SK-N-SH treated with all-trans-retinoic acid at 6 μM for 48 hours (cell line): Measurements from ENCODE around the gene FAM90A26.
"Not testable (repeated sequence)": the region's sequence is repeated elsewhere in the genome, so short reads cannot be mapped to it uniquely, and the experiment has no call there.

Source experiments
- ATAC-seq: fragments of 200-7000 bp; cut with Tn5 transposase; 3 replicates; pipeline ENCODE4 v1.9.1; 2020; ENCODE audit warnings: mild to moderate bottlenecking, moderate library complexity
- RARB ChIP-seq: fragments of 250-450 bp; sonication (Bioruptor Pico); IDR thresholded peaks from 2 replicates; pipeline ENCODE4 v1.8.0; 2021; ENCODE audit warnings: mild to moderate bottlenecking, moderate library complexity
- SNAI2 ChIP-seq: fragments of 250-450 bp; sonication (Bioruptor Pico); IDR thresholded peaks from 2 replicates; pipeline ENCODE4 v1.5.0; 2020; ENCODE audit warnings: mild to moderate bottlenecking, moderate library complexity
- TOX ChIP-seq: fragments of 250-450 bp; sonication (Bioruptor Pico); IDR thresholded peaks from 2 replicates; pipeline ENCODE4 v1.8.0; 2021; ENCODE audit warnings: mild to moderate bottlenecking, moderate library complexity, borderline replicate concordance
- ZFP30 ChIP-seq: fragments of 450-650 bp; formaldehyde crosslinking; IDR thresholded peaks from 2 replicates; pipeline ENCODE4 v1.5.0; 2022; ENCODE audit warnings: mild to moderate bottlenecking, moderate library complexity
- ZNF70 ChIP-seq: fragments of 450-650 bp; formaldehyde crosslinking; IDR thresholded peaks from 2 replicates; pipeline ENCODE4 v1.5.0; 2020; ENCODE audit warnings: mild to moderate bottlenecking, moderate library complexity
- TF ChIP-seq, protein P1 (sequence below): fragments of 250-450 bp; sonication (Bioruptor Pico); IDR thresholded peaks from 2 replicates; pipeline ENCODE4 v1.5.0; 2020; ENCODE audit warnings: mild to moderate bottlenecking, moderate library complexity
- TF ChIP-seq, protein P2 (sequence below): fragments of 250-450 bp; sonication (Bioruptor Pico); IDR thresholded peaks from 2 replicates; pipeline ENCODE4 v1.5.1; 2020; ENCODE audit warnings: low read depth, mild to moderate bottlenecking, moderate library complexity

The FAM90A26 gene, protein sequence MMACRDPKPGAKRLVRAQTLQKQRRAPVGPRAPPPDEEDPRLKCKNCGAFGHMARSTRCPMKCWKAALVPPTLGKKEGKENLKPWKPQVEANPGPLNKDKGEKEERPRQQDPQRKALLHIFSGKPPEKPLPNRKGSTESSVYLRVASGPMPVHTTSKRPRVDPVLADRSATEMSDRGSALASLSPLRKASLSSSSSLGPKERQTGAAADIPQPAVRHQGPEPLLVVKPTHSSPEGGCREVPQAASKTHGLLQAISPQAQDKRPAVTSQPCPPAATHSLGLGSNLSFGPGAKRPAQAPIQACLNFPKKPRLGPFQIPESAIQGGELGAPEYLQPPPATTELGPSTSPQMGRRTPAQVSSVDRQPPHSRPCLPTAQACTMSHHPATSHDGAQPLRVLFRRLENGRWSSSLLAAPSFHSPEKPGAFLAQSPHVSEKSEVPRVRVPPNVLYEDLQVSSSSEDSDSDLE

DNA sequence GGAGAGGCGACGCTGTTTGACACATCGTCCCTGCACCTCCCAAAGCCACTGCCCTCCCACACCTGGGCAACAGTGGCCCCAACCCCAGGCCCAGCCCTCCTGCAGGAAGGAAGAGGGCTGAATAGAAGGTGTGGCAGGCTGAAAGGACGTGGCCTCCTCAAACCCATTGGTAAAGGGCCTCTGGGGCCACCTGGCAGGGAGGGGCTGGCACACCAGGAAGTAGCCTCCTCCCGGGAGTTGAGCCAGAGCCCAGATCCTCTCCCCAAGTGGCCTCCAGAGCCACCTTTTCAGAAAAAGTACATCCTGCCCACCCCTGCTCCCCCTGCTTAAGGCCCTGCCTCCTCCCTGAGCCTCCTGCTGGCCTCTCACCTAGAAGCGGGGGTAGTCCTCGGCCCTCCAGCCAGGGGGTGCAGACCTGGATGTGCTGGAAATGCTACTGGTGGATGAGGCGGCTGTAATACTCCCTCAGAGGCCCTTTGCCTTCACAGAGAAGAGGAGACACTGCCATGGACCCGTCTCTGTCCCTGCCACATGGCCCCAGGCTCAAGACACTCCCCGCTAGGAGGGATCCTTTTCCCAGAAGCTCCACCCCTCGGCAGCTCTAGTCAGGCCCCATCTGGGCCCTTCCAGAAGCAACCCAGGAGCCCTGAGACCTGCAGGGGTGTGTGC, at the start of gene FAM90A26:
Gene FAM90A26, plus strand, starts transcription at position 619 of the 669 bp plus-strand sequence. CDS start 2,764 bp downstream, outside the sequence.
- ATAC-seq: not testable (repeated sequence)

DNA sequence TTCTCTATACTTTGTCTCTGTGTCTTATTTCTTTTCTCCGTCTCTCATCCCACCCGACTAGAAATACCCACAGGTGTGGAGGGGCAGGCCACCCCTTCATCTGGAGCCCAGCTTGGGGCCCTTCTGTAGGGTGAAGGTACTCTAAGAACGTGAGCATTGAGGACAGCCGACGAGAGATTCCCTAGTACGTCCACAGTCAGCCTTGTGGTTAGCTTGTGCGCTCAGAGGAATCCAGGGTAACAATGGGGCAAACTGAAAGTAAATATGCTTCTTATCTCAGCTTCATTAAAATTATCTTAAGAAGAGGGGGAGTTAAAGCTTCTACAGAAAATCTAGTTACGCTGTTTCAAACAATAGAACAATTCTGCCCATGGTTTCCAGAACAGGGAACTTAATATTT, 47.5 kb upstream of the FAM90A26 start:
- not testable (repeated sequence) for ATAC-seq

DNA sequence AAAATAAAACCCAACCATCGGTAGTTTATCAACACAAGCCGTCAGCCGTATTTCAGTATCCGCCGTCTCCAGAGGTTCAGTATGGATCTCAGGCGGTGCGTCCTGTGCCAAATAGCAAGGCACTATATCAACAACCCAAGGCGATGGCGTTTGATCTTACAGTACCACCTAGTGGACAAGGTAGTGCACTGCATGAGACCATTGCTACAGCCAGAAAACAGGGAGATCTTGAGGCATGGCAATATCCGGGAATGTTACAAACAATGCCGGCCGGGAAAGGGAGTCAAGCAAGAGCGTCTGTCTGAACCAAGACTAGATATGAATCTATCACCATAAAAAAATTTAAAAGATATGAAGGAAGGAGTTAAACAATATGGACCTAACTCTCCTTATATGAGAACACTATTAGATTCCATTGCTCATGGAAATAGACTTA, 46.6 kb upstream of the FAM90A26 start:
- not testable (repeated sequence) for ATAC-seq

DNA sequence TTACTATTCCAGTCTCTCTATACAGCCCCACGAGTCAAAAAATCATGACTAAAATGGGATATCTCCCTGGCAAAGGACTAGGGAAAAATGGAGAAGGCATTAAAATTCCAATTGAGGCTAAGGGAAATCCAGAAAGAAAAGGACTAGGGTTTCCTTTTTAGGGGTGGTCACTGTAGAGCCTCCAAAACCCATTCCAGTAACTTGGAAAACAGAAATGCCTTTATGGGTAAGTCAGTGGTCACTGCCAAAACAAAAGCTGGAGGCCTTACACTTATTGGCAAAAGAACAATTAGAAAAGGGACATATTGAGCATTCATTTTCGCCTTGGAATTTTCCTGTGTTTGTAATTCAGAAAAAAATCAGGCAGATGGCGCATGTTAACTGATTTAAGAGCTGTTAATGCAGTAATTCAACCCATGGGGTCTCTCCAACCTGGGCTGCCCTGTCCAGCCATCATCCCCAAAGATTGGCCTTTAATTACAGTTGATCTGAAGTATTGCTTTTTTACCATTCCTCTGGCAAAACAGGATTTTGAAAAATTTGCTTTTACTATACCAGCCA, 44.5 kb upstream of the FAM90A26 start:
- not testable (repeated sequence) for ATAC-seq

DNA sequence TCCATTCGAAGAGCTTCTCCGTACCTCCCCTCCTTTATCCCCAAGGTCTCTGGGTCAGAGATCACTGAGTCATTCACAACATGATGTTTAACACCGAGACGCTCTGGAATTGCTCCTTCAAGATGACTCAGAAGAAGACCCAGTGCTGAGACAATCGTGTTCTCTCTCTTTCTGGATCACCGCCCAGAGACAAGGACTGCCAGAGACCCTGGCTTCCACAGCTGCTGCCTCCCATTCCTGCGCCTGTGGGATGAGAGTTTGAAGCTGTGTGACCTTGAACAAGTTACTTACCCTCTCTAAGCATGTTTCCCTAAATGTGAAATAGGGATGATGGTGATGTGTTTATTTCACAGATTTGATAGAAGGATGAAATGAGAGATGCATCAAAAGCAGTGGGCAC, 38.8 kb upstream of the FAM90A26 start:
- ATAC-seq: not testable (repeated sequence)

DNA sequence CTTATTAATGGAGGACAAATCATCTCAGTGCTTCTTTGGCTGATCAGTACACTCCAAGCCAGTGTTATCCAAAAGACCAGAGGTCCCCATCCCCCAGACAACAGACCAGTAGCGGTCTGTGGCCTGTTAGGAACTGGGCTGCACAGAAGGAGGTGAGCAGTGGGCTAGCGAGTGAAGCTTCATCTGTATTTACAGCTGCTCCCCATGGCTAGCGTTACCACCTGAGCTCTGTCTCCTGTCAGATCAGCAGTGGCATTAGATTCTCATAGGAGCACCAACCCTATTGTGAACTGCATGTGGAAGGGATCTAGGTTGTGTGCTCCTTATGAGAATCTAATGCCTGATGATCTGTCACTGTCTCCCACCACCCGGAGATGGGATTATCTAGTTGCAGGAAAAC, 37.4 kb upstream of the FAM90A26 start:
- not testable (repeated sequence) for ATAC-seq

DNA sequence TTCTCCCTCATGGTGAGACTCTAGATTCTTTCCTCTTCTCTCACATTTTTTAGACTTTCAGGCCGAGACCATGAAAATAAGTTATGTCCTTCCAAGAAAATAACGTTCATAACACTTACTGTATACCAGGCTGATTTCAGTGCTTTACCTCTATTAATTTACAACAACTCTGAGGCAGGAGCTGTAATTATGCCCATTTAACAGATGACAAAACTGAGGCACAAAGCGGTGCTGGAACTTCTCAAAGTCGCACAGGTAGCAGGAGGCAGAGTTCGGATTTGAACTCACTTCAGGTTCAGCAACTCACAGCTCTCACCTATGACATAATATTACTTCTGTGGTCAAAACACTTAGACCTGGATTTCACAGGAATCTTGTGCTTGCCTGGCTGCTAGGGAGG, 36.2 kb upstream of the FAM90A26 start:
- not testable (repeated sequence) for ATAC-seq

DNA sequence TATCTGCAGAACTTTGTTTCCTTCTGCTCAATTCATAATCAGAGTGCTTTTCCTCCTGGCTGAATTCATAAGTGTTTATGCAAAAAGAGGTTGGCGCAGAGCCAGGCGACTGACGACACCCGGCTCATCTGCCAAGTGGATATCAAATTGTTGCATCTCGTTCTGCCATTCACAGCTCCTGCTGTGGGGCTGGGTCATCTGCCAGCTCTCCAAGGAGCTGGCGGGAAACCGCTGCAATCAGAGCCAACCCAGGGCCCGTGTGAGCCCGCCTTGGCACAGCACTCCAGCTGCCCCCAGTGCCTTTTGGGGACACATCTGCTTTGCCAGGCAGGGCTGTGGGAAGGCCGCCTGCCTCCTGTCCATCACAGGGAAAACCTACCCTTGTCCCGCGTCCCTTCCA, 35.7 kb upstream of the FAM90A26 start:
- not testable (repeated sequence) for ATAC-seq

DNA sequence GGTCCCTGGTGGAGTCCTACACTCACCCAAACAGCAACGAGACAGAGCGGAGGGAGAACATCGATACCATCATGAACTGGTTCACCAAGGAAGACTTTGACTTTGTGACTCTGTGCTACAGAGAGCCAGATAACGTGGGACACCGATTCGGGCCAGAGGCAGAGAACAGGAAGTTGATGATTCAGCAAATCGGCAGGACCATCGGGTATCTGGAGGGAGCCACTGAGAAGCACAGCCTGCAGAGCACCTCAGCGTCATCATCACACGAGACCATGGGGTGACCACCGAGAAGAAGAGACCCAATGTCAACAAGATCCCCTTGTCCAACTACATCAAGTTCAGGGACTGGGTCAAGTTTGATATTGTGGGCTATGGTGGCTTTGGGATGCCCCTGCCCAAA, 29.2 kb upstream of the FAM90A26 start:
- ATAC-seq: not testable (repeated sequence)

DNA sequence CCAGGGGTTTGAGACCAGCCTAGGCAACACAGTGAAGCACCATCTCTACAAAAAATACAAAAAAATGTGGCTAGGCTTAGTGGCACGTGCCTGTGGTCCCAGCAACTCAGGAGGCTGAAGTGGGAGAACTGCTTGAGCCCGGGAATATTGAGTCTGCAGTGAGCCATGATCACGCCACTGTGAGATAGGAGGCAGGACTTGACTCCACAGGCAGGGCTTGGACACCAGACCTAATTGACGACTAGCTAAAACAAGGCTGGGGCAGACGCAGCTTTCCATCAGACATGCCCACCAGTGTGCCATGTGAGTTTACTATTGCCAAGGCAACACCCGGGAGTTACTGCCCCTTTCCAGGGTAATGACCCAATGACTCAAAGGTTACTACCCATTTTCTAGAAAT, 27.4 kb upstream of the FAM90A26 start:
- ATAC-seq: not testable (repeated sequence)

DNA sequence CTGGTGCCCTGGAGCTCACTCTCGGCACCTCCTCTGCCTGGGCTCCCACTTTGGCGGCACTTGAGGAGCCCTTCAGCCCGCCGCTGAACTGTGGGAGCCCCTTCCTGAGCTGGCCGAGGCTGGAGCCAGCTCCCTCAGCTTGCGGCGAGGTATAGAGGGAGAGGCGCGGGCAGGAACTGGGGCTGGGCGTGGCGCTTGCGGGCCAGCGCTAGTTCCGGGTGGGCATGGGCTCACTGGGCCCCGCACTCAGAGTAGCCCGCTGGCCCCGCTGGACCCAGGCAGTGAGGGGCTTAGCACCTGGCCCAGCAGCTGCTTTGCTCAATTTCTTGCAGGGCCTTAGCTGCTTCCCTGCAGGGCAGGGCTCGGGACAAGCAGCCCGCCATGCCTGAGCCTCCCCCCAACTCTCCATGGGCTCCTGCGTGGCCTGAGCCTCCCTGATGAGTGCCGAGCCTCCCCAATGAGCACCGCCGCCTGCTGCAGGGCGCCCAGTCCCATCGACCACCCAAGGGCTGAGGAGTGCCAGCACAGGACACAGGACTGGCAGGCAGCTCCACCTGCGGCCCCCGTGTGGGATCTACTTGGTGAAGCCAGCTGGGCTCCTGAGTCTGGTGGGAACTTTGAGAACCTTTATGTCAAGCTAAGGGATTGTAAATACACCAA, 26.7 kb upstream of the FAM90A26 start:
- TF ChIP-seq ZNF70 (no peak), RARB (CRISPR knock-in tag) (no peak), TOX (CRISPR knock-in tag) (no peak), SNAI2 (CRISPR knock-in tag) (no peak), ZFP30 (no peak)
- TF ChIP-seq, protein P1, sequence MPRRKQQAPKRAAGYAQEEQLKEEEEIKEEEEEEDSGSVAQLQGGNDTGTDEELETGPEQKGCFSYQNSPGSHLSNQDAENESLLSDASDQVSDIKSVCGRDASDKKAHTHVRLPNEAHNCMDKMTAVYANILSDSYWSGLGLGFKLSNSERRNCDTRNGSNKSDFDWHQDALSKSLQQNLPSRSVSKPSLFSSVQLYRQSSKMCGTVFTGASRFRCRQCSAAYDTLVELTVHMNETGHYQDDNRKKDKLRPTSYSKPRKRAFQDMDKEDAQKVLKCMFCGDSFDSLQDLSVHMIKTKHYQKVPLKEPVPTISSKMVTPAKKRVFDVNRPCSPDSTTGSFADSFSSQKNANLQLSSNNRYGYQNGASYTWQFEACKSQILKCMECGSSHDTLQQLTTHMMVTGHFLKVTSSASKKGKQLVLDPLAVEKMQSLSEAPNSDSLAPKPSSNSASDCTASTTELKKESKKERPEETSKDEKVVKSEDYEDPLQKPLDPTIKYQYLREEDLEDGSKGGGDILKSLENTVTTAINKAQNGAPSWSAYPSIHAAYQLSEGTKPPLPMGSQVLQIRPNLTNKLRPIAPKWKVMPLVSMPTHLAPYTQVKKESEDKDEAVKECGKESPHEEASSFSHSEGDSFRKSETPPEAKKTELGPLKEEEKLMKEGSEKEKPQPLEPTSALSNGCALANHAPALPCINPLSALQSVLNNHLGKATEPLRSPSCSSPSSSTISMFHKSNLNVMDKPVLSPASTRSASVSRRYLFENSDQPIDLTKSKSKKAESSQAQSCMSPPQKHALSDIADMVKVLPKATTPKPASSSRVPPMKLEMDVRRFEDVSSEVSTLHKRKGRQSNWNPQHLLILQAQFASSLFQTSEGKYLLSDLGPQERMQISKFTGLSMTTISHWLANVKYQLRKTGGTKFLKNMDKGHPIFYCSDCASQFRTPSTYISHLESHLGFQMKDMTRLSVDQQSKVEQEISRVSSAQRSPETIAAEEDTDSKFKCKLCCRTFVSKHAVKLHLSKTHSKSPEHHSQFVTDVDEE (CRISPR knock-in tag): no peak
- TF ChIP-seq, protein P2, sequence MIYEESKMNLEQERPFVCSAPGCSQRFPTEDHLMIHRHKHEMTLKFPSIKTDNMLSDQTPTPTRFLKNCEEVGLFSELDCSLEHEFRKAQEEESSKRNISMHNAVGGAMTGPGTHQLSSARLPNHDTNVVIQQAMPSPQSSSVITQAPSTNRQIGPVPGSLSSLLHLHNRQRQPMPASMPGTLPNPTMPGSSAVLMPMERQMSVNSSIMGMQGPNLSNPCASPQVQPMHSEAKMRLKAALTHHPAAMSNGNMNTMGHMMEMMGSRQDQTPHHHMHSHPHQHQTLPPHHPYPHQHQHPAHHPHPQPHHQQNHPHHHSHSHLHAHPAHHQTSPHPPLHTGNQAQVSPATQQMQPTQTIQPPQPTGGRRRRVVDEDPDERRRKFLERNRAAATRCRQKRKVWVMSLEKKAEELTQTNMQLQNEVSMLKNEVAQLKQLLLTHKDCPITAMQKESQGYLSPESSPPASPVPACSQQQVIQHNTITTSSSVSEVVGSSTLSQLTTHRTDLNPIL: no peak

More for the DNA sequence above, 26.7 kb upstream of the FAM90A26 start:
- no peak for ATAC-seq
